GM12878 (cell line): ENCODE measurements around the gene PI4KA. TPM values are rescaled to one million over a fixed set of nuclear protein-coding genes. Genes with fewer than 3 reads are reported as not detected.

Experiments used
- ATAC-seq: fragments of 200-7000 bp; cut with Tn5 transposase; 3 replicates; pipeline ENCODE4 v1.9.1; 2020; ENCODE audit warnings: mild to moderate bottlenecking, moderate library complexity
- BruUV-seq: library from RNA; stranded (reverse); fragments of 400-500 nt; replicated peaks from 2 replicates; lab custom pipeline; 2021; lab: Mats Ljungman, UMichigan
- CTCF ChIA-PET: fragments of 300-600 bp; sonication (Branson Sonifier 250); formaldehyde crosslinking; extraction: SDS; loops from one replicate; lab custom pipeline; 2021; ENCODE audit warnings: inconsistent platforms; lab: Yijun Ruan, JAX
- POLR2A ChIA-PET: fragments of 350-600 bp; formaldehyde crosslinking; extraction: SDS; loops from one replicate; lab custom pipeline; 2021; ENCODE audit warnings: inconsistent platforms; lab: Charles Lee
- RAD21 ChIA-PET: fragments of 300-600 bp; sonication (Branson Sonifier 250); formaldehyde crosslinking; loops from one replicate; lab custom pipeline; 2023; ENCODE audit warnings: antibody characterized with exemption; ENCODE audit not compliant: unreplicated experiment; lab: Charles Lee
- SMC1A ChIA-PET: fragments of 300-600 bp; sonication (Branson Sonifier 250); formaldehyde crosslinking; loops from one replicate; lab custom pipeline; 2023; ENCODE audit not compliant: unreplicated experiment, uncharacterized antibody; lab: Charles Lee
- DNase-seq: peaks from one replicate; pipeline ENCODE4 v3.0.0-alpha.2; 2011; ENCODE audit warnings: low read depth, low spot score
- FAIRE-seq: peaks from 3 replicates; lab custom pipeline; 2011; peaks lifted over from hg19 to GRCh38; lab: Jason Lieb, UNC
- H2AFZ ChIP-seq: 2 replicates; pipeline ENCODE4 v1.6.0; 2011; ENCODE audit warnings: low read depth, low read length, control low read depth; ENCODE audit not compliant: control insufficient read depth
- H3K27ac ChIP-seq: 2 replicates; pipeline ENCODE4 v1.5.1; 2011; ENCODE audit warnings: control low read depth; ENCODE audit not compliant: control insufficient read depth, insufficient read depth
- H3K27me3 ChIP-seq, 2 experiments: replicated peaks in 1 of 2; 2 replicates each; pipeline versions ENCODE4 v1.6.0 to v1.6.1; 2011; ENCODE audit warnings: low read length in 1 of 2; ENCODE audit not compliant: control insufficient read depth in 2 of 2, insufficient read depth in 2 of 2
- H3K36me3 ChIP-seq, 2 experiments: 2 replicates each; pipeline ENCODE4 v1.5.1; 2011; ENCODE audit warnings: low read length in 1 of 2; ENCODE audit not compliant: control insufficient read depth in 2 of 2, insufficient read depth in 2 of 2
- H3K4me1 ChIP-seq: 2 replicates; pipeline ENCODE4 v1.6.1; 2011; ENCODE audit warnings: mild to moderate bottlenecking, low read length, moderate library complexity, mixed read lengths; ENCODE audit not compliant: control insufficient read depth, insufficient read depth
- H3K4me2 ChIP-seq: 2 replicates; pipeline ENCODE4 v1.6.0; 2011; ENCODE audit warnings: control low read depth; ENCODE audit not compliant: control insufficient read depth, insufficient read depth
- H3K4me3 ChIP-seq: fragments of 200-600 bp; sonication (generic); 2 replicates; pipeline ENCODE4 v1.5.1; 2016
- H3K79me2 ChIP-seq: 2 replicates; pipeline ENCODE4 v1.6.0; 2011; ENCODE audit warnings: low read length; ENCODE audit not compliant: control insufficient read depth, insufficient read depth
- H3K9ac ChIP-seq: 2 replicates; pipeline ENCODE4 v1.8.0; 2011; ENCODE audit warnings: low read length, control low read depth, mixed read lengths; ENCODE audit not compliant: control insufficient read depth, insufficient read depth
- H3K9me3 ChIP-seq: replicated peaks from 3 replicates; pipeline ENCODE4 v1.5.1; 2011; ENCODE audit warnings: mild to moderate bottlenecking, low read length; ENCODE audit not compliant: control insufficient read depth, insufficient read depth
- H4K20me1 ChIP-seq: 2 replicates; pipeline ENCODE4 v1.6.0; 2011; ENCODE audit not compliant: control insufficient read depth, insufficient read depth
- BMI1 ChIP-seq: fragments of 450-650 bp; IDR thresholded peaks from 2 replicates; pipeline ENCODE4 v1.6.1; 2016; ENCODE audit warnings: mild to moderate bottlenecking, moderate library complexity, borderline replicate concordance
- CBFB ChIP-seq: IDR thresholded peaks from 2 replicates; pipeline ENCODE4 v1.6.1; 2016; ENCODE audit warnings: antibody characterized with exemption, low read depth
- CREM ChIP-seq: IDR thresholded peaks from 2 replicates; pipeline ENCODE4 v1.6.1; 2014; ENCODE audit warnings: antibody characterized with exemption, low read depth
- EGR1 ChIP-seq, 2 experiments: IDR thresholded peaks; 1 replicate in 1 of 2; 2 replicates in 1 of 2; pipeline ENCODE4 v1.6.1; 2011 to 2012; ENCODE audit warnings: low read depth in 2 of 2, low read length in 2 of 2, borderline replicate concordance in 1 of 2, mild to moderate bottlenecking in 1 of 2, moderate library complexity in 1 of 2
- ESRRA ChIP-seq: IDR thresholded peaks from 2 replicates; pipeline ENCODE4 v1.6.1; 2012; ENCODE audit warnings: mild to moderate bottlenecking, low read length, improper control_type of control experiment
- GABPA ChIP-seq: IDR thresholded peaks from 2 replicates; pipeline ENCODE4 v1.6.1; 2014; ENCODE audit warnings: antibody characterized with exemption, low read depth, mild to moderate bottlenecking, inconsistent platforms
- GATAD2B ChIP-seq: fragments of 450-650 bp; conservative IDR thresholded peaks from 2 replicates; pipeline ENCODE4 v1.6.1; 2017; ENCODE audit warnings: low read depth, mild to moderate bottlenecking, moderate library complexity
- IKZF1 ChIP-seq: fragments of 450-650 bp; conservative IDR thresholded peaks from 2 replicates; pipeline ENCODE4 v1.6.1; 2017; ENCODE audit warnings: antibody characterized with exemption, mild to moderate bottlenecking
- MEF2A ChIP-seq: IDR thresholded peaks from 2 replicates; pipeline ENCODE4 v1.6.1; 2011; ENCODE audit warnings: low read depth, mild to moderate bottlenecking, low read length, moderate library complexity; ENCODE audit not compliant: insufficient read depth
- NFYA ChIP-seq: IDR thresholded peaks from 2 replicates; pipeline ENCODE4 v1.6.1; 2011; ENCODE audit warnings: low read depth, mild to moderate bottlenecking, low read length, improper control_type of control experiment, borderline replicate concordance
- SMC3 ChIP-seq: IDR thresholded peaks from 2 replicates; pipeline ENCODE4 v1.6.1; 2011; ENCODE audit warnings: low read length, improper control_type of control experiment, borderline replicate concordance
- SPI1 ChIP-seq: IDR thresholded peaks from 2 replicates; pipeline ENCODE4 v1.6.1; 2011; ENCODE audit warnings: low read depth, mild to moderate bottlenecking, low read length, moderate library complexity, borderline replicate concordance; ENCODE audit not compliant: insufficient read depth
- SREBF1 ChIP-seq: IDR thresholded peaks from 2 replicates; pipeline ENCODE4 v1.6.1; 2012; ENCODE audit warnings: mild to moderate bottlenecking, low read length
- YBX1 ChIP-seq: fragments of 450-650 bp; IDR thresholded peaks from 2 replicates; pipeline ENCODE4 v1.6.1; 2016; ENCODE audit warnings: antibody characterized with exemption
- ZNF274 ChIP-seq: IDR thresholded peaks from one replicate; pipeline ENCODE4 v1.8.0; 2011; ENCODE audit not compliant: insufficient read length, insufficient read depth
- ZNF622 ChIP-seq: fragments of 450-650 bp; IDR thresholded peaks from 2 replicates; pipeline ENCODE4 v1.6.1; 2017; ENCODE audit warnings: mild to moderate bottlenecking, inconsistent platforms
- in situ Hi-C: fragments of 300-500 bp; cut with MboI; formaldehyde crosslinking; loops from 9 replicates; pipeline ENCODE4 v1.14.3; 2018; ENCODE audit warnings: mixed read lengths
- intact Hi-C: fragments of 100-400 bp; cut with micrococcal nuclease; formaldehyde crosslinking; loops from one replicate; pipeline ENCODE4 v1.14.2; 2022; ENCODE audit not compliant: unreplicated experiment
- polyA plus RNA-seq, 11 experiments: library from polyadenylated mRNA; depleted of rRNA in 4 of 11; unstranded in 6 of 11; stranded (reverse) in 5 of 11; fragments of >200 nt; fragmentation: Nextera tagmentation in 4 of 11; fragmentation: Illumina TruSeq in 1 of 11; extraction: Ambion mirVana in 4 of 11; extraction: Trizol in 1 of 11; gene quantifications; 1 replicate in 1 of 11; 2 replicates in 10 of 11; pipeline versions ENCODE4 v1.2.1 to v1.2.3, GENCODE V29; 2011 to 2016; ENCODE audit warnings: inconsistent platforms in 2 of 11, missing spikeins in 2 of 11, low read depth in 1 of 11
- total RNA-seq, 4 experiments: library from RNA; depleted of rRNA in 3 of 4; stranded (reverse); fragments of >200 nt in 3 of 4; fragmentation: Illumina TruSeq in 1 of 4; extraction: Trizol in 1 of 4; gene quantifications; 2 replicates each; pipeline versions ENCODE4 v1.2.1 to v1.2.3, GENCODE V29; 2013 to 2021
- TF ChIP-seq, protein P1 (sequence below): IDR thresholded peaks from 2 replicates; pipeline ENCODE4 v1.6.1; 2011; ENCODE audit warnings: borderline replicate concordance, low read depth, mild to moderate bottlenecking, moderate library complexity, low read length; ENCODE audit not compliant: insufficient read depth, poor library complexity, severe bottlenecking
- TF ChIP-seq, protein P2 (sequence below): fragments of 450-650 bp; IDR thresholded peaks from 2 replicates; pipeline ENCODE4 v1.6.1; 2017; ENCODE audit warnings: antibody characterized with exemption, mild to moderate bottlenecking, moderate library complexity
- TF ChIP-seq, protein P3 (sequence below): fragments of 450-650 bp; IDR thresholded peaks from 2 replicates; pipeline ENCODE4 v1.6.1; 2017; ENCODE audit warnings: mild to moderate bottlenecking, low read depth, inconsistent platforms; ENCODE audit not compliant: poor library complexity, severe bottlenecking

The PI4KA gene
- total and polyA plus RNA-seq, 10 of the 15 experiments (the other 5 are each of a cell fraction or from before 2014, with no cell fraction given), result 4.2 to 78.4 (median 42.1) TPM

DNA sequence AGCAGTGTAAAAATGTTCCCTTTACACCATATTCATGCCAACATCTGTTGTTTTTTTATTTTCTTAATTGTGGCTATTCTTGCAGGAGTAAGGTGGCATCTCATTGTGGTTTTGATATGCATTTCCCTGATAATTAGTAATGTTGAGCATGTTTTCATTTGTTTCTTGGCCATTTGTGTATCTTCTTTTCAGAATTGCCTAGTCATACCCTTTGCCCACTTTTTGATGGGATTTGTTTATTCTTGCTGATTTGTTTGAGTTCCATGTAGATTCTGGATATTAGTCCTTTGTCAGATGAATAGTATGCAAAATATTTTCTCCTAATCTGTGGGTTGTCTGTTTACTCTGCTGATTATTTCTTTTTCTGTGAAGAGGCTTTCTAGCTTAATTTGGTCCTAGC is 183.6 kb downstream of the PI4KA start:
- no peak overlapping the region for H3K4me3 ChIP-seq
- POLR2A ChIA-PET, result no interaction called here
- FAIRE-seq (no peak), ATAC-seq (no peak), DNase-seq (no peak)
- CTCF ChIA-PET, result no interaction called here
- no peak overlapping the region for H3K4me2 ChIP-seq
- intact Hi-C loops, result no loop called here
- H3K79me2 ChIP-seq, result no peaks in the 10 kb centered on the region
- H3K36me3 ChIP-seq, result no peaks in the 10 kb centered on the region
- TF ChIP-seq EGR1 (IDR thresholded peaks at IDR 0.05; ENCODE audit: borderline replicate concordance in 1 of 2, low read depth in 2 of 2, low read length in 2 of 2) (no peak), NFYA (no peak), SMC3 (no peak), GABPA (no peak), MEF2A (no peak), SREBF1 (no peak), YBX1 (no peak), BMI1 (no peak), GATAD2B (no peak), ZNF622 (no peak), ZNF274 (no peak), IKZF1 (no peak), SPI1 (no peak), CBFB (no peak), CREM (no peak), ESRRA (no peak)
- TF ChIP-seq, protein P1, sequence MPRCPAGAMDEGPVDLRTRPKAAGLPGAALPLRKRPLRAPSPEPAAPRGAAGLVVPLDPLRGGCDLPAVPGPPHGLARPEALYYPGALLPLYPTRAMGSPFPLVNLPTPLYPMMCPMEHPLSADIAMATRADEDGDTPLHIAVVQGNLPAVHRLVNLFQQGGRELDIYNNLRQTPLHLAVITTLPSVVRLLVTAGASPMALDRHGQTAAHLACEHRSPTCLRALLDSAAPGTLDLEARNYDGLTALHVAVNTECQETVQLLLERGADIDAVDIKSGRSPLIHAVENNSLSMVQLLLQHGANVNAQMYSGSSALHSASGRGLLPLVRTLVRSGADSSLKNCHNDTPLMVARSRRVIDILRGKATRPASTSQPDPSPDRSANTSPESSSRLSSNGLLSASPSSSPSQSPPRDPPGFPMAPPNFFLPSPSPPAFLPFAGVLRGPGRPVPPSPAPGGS, result no peak
- TF ChIP-seq, protein P2, sequence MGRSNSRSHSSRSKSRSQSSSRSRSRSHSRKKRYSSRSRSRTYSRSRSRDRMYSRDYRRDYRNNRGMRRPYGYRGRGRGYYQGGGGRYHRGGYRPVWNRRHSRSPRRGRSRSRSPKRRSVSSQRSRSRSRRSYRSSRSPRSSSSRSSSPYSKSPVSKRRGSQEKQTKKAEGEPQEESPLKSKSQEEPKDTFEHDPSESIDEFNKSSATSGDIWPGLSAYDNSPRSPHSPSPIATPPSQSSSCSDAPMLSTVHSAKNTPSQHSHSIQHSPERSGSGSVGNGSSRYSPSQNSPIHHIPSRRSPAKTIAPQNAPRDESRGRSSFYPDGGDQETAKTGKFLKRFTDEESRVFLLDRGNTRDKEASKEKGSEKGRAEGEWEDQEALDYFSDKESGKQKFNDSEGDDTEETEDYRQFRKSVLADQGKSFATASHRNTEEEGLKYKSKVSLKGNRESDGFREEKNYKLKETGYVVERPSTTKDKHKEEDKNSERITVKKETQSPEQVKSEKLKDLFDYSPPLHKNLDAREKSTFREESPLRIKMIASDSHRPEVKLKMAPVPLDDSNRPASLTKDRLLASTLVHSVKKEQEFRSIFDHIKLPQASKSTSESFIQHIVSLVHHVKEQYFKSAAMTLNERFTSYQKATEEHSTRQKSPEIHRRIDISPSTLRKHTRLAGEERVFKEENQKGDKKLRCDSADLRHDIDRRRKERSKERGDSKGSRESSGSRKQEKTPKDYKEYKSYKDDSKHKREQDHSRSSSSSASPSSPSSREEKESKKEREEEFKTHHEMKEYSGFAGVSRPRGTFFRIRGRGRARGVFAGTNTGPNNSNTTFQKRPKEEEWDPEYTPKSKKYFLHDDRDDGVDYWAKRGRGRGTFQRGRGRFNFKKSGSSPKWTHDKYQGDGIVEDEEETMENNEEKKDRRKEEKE, result no peak
- TF ChIP-seq, protein P3, sequence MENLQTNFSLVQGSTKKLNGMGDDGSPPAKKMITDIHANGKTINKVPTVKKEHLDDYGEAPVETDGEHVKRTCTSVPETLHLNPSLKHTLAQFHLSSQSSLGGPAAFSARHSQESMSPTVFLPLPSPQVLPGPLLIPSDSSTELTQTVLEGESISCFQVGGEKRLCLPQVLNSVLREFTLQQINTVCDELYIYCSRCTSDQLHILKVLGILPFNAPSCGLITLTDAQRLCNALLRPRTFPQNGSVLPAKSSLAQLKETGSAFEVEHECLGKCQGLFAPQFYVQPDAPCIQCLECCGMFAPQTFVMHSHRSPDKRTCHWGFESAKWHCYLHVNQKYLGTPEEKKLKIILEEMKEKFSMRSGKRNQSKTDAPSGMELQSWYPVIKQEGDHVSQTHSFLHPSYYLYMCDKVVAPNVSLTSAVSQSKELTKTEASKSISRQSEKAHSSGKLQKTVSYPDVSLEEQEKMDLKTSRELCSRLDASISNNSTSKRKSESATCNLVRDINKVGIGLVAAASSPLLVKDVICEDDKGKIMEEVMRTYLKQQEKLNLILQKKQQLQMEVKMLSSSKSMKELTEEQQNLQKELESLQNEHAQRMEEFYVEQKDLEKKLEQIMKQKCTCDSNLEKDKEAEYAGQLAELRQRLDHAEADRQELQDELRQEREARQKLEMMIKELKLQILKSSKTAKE, result no peak
- no peak overlapping the region for H3K27ac ChIP-seq
- no TSS peak for BruUV-seq
- RAD21 ChIA-PET, result interaction anchor here (0.5 kb wide), 1 partner anchor 13 kb away, joined by 3 read pairs; no protein-coding TSS in a partner anchor
- no peaks in the 10 kb centered on the region for H4K20me1 ChIP-seq
- H3K4me1 ChIP-seq, result no peaks in the 10 kb centered on the region
- H3K9me3 ChIP-seq, result no peaks in the 10 kb centered on the region
- H2AFZ ChIP-seq, result no peak overlapping the region
- SMC1A ChIA-PET, result no interaction called here
- in situ Hi-C loops, result no loop called here
- 0 out of 4 replicates have a peak, but pooled peaks cover 0 to 1% of the 10 kb centered on the region in 2 experiments for H3K27me3 ChIP-seq
- H3K9ac ChIP-seq, result no peak overlapping the region
